IMR-90 (cell line): Measurements from ENCODE around the gene TCP1. TPM values are rescaled to one million over a fixed set of nuclear protein-coding genes. Genes with fewer than 3 reads are reported as not detected.

Experiments
- ATAC-seq: fragments of 200-7000 bp; cut with Tn5 transposase; 2 replicates; pipeline ENCODE4 v1.9.1; 2020; ENCODE audit warnings: low read depth, mild to moderate bottlenecking, moderate library complexity
- BruUV-seq: library from RNA; stranded (reverse); fragments of 400-500 nt; replicated peaks from 2 replicates; lab custom pipeline; 2021; lab: Mats Ljungman, UMichigan
- CTCF ChIA-PET: fragments of 300-600 bp; formaldehyde crosslinking; extraction: SDS; loops from one replicate; lab custom pipeline; 2021; ENCODE audit warnings: antibody characterized with exemption; lab: Yijun Ruan, JAX
- POLR2A ChIA-PET: fragments of 300-600 bp; sonication (Branson Sonifier 250); formaldehyde crosslinking; loops from one replicate; lab custom pipeline; 2022; ENCODE audit warnings: antibody characterized with exemption; ENCODE audit not compliant: unreplicated experiment; lab: Charles Lee
- DNase-seq: peaks from one replicate; pipeline ENCODE4 v3.0.0; 2013
- H2AFZ ChIP-seq: replicated peaks from 2 replicates; pipeline ENCODE3; 2013; ENCODE audit warnings: low read length, mild to moderate bottlenecking; ENCODE audit not compliant: poor library complexity
- H2AK5ac ChIP-seq: 2 replicates; pipeline ENCODE4 v1.6.1; 2013; ENCODE audit warnings: low read depth, low read length, inconsistent platforms
- H2AK9ac ChIP-seq: replicated peaks from 2 replicates; pipeline ENCODE3; 2013; ENCODE audit warnings: mild to moderate bottlenecking, low read depth, low read length, moderate library complexity; ENCODE audit not compliant: poor library complexity
- H2BK120ac ChIP-seq: 2 replicates; pipeline ENCODE4 v1.6.1; 2013; ENCODE audit warnings: low read depth, low read length, inconsistent platforms
- H2BK15ac ChIP-seq: 3 replicates; pipeline ENCODE4 v1.6.1; 2013; ENCODE audit warnings: low read depth, low read length, inconsistent platforms
- H2BK20ac ChIP-seq: 2 replicates; pipeline ENCODE4 v1.6.1; 2013; ENCODE audit warnings: low read depth, mild to moderate bottlenecking, inconsistent platforms, low read length, moderate library complexity
- H2BK5ac ChIP-seq: 2 replicates; pipeline ENCODE4 v1.6.1; 2013; ENCODE audit warnings: mild to moderate bottlenecking, low read depth, low read length, inconsistent platforms; ENCODE audit not compliant: poor library complexity, severe bottlenecking
- H3K14ac ChIP-seq: replicated peaks from 2 replicates; pipeline ENCODE4 v1.6.1; 2013; ENCODE audit warnings: low read depth, low read length, inconsistent platforms
- H3K18ac ChIP-seq: 2 replicates; pipeline ENCODE4 v1.6.1; 2013; ENCODE audit warnings: low read depth, low read length, control low read depth
- H3K23ac ChIP-seq: 2 replicates; pipeline ENCODE4 v1.6.1; 2013; ENCODE audit warnings: low read depth, low read length, inconsistent platforms
- H3K27ac ChIP-seq: 2 replicates; pipeline ENCODE4 v1.5.1; 2013; ENCODE audit warnings: mild to moderate bottlenecking, control low read depth, low read length; ENCODE audit not compliant: insufficient read depth
- H3K27me3 ChIP-seq: 2 replicates; pipeline ENCODE4 v1.6.1; 2013; ENCODE audit warnings: low read length; ENCODE audit not compliant: control insufficient read depth, insufficient read depth
- H3K36me3 ChIP-seq: 2 replicates; pipeline ENCODE4 v1.6.1; 2013; ENCODE audit warnings: low read length, mixed read lengths; ENCODE audit not compliant: control insufficient read depth, insufficient read depth
- H3K4ac ChIP-seq: 2 replicates; pipeline ENCODE4 v1.6.1; 2013; ENCODE audit warnings: low read depth, low read length, inconsistent platforms
- H3K4me1 ChIP-seq: 2 replicates; pipeline ENCODE4 v1.6.1; 2013; ENCODE audit warnings: low read length, mixed read lengths; ENCODE audit not compliant: control insufficient read depth, insufficient read depth
- H3K4me2 ChIP-seq: 2 replicates; pipeline ENCODE4 v1.6.1; 2013; ENCODE audit warnings: low read depth, mild to moderate bottlenecking, control low read depth, low read length, moderate library complexity
- H3K4me3 ChIP-seq: 2 replicates; pipeline ENCODE4 v1.5.1; 2013; ENCODE audit warnings: low read depth, mild to moderate bottlenecking, control low read depth, low read length, moderate library complexity; ENCODE audit not compliant: insufficient read depth
- H3K56ac ChIP-seq: 2 replicates; pipeline ENCODE4 v1.6.1; 2013; ENCODE audit warnings: low read length, inconsistent platforms; ENCODE audit not compliant: insufficient read depth; ENCODE audit errors: extremely low read depth
- H3K79me1 ChIP-seq, 2 experiments: 2 replicates each; pipeline ENCODE4 v1.6.1; 2013; ENCODE audit warnings: low read length in 2 of 2, inconsistent platforms in 1 of 2, low read depth in 1 of 2
- H3K9ac ChIP-seq: 2 replicates; pipeline ENCODE4 v1.6.1; 2013; ENCODE audit warnings: low read depth, low read length, control low read depth
- H3K9me1 ChIP-seq: 2 replicates; pipeline ENCODE4 v1.6.1; 2013; ENCODE audit warnings: low read length, inconsistent platforms; ENCODE audit not compliant: insufficient read depth
- H3K9me3 ChIP-seq: 2 replicates; pipeline ENCODE4 v1.6.1; 2013; ENCODE audit warnings: low read length; ENCODE audit not compliant: control insufficient read depth, insufficient read depth
- H4K20me1 ChIP-seq: 2 replicates; pipeline ENCODE4 v1.6.1; 2013; ENCODE audit warnings: low read length, inconsistent platforms; ENCODE audit not compliant: insufficient read depth
- H4K5ac ChIP-seq: 2 replicates; pipeline ENCODE4 v1.6.1; 2013; ENCODE audit warnings: mild to moderate bottlenecking, low read depth, low read length, control low read depth
- H4K8ac ChIP-seq, 2 experiments: 2 replicates each; pipeline ENCODE4 v1.6.1; 2013; ENCODE audit warnings: low read depth in 2 of 2, low read length in 2 of 2, control low read depth in 1 of 2, inconsistent platforms in 1 of 2
- H4K91ac ChIP-seq: 2 replicates; pipeline ENCODE4 v1.6.1; 2013; ENCODE audit warnings: low read depth, low read length, inconsistent platforms; ENCODE audit not compliant: insufficient read depth
- ELK1 ChIP-seq: fragments of 150-350 bp; IDR thresholded peaks from 2 replicates; pipeline ENCODE4 v1.6.1; 2016; ENCODE audit warnings: low read depth, mild to moderate bottlenecking, low read length, moderate library complexity, borderline replicate concordance
- NFE2L2 ChIP-seq: fragments of 150-350 bp; IDR thresholded peaks from 2 replicates; pipeline ENCODE4 v1.6.1; 2016; ENCODE audit warnings: low read depth, mild to moderate bottlenecking, low read length
- WGBS, 2 experiments: methylation state at CpG; one replicate each; pipeline versions ENCODE4 v1.1.5 to v1.1.7; 2013; ENCODE audit warnings: missing lambda C conversion rate in 2 of 2; ENCODE audit not compliant: insufficient read length in 1 of 2; ENCODE audit errors: extremely low coverage in 2 of 2; 5-methylcytosine and 5-hydroxymethylcytosine counted together
- dilution Hi-C: fragments of 300-500 bp; cut with HindIII; formaldehyde crosslinking; loops from one replicate; pipeline ENCODE4 v1.14.3; 2018; ENCODE audit warnings: low sequenced_read_pairs; ENCODE audit not compliant: unreplicated experiment
- in situ Hi-C: fragments of 300-500 bp; cut with MboI; formaldehyde crosslinking; loops from 3 replicates; pipeline ENCODE4 v1.14.3; 2019; ENCODE audit warnings: low sequenced_read_pairs, inconsistent platforms, mixed read lengths
- intact Hi-C: fragments of 100-400 bp; cut with micrococcal nuclease; formaldehyde crosslinking; loops from 2 replicates; pipeline ENCODE4 v1.10.0; 2022
- polyA plus RNA-seq, 3 experiments: library from polyadenylated mRNA; depleted of rRNA; stranded (reverse); fragments of >200 nt; gene quantifications; 2 replicates each; pipeline ENCODE4 v1.2.3, GENCODE V29; 2012; ENCODE audit warnings: low replicate concordance in 1 of 3
- total RNA-seq: library from RNA; depleted of rRNA; stranded (reverse); fragments of >200 nt; gene quantifications from 2 replicates; pipeline ENCODE4 v1.2.3, GENCODE V29; 2012

TCP1 gene
- total and polyA plus RNA-seq, 2 of the 4 experiments (the other 2 are of a cell fraction) = 119 to 576 TPM

GRCh38 chr6:159742165-159742564 is 47.2 kb downstream of the TCP1 start:
- Histone ChIP-seq H4K91ac (no peak overlapping the region), H3K27me3 (no peaks in the 10 kb centered on the region), H2BK15ac (no peak overlapping the region), H3K4ac (no peak overlapping the region), H4K5ac (no peak overlapping the region), H3K18ac (no peak overlapping the region), H2BK120ac (no peak overlapping the region), H3K36me3 (peaks cover 53% of the 10 kb centered on the region), H2AFZ (no peak overlapping the region), H3K4me3 (no peak overlapping the region), H3K14ac (no peak overlapping the region), H2AK9ac (no peak overlapping the region), H4K20me1 (peaks cover 16% of the 10 kb centered on the region), H2BK20ac (no peak overlapping the region), H3K23ac (no peak overlapping the region), H3K79me1 (peaks cover 24 to 35% of the 10 kb centered on the region in 2 experiments), H3K4me2 (no peak overlapping the region), H3K9me1 (no peaks in the 10 kb centered on the region), H3K27ac (no peak overlapping the region), H3K9me3 (no peaks in the 10 kb centered on the region), H2AK5ac (no peak overlapping the region), H4K8ac (no peak overlapping the region), H2BK5ac (no peak overlapping the region), H3K4me1 (no peaks in the 10 kb centered on the region), H3K9ac (no peak overlapping the region), H3K56ac (no peak overlapping the region)
- no TSS peak for BruUV-seq
- TF ChIP-seq ELK1 (no peak), NFE2L2 (peak; percentile 69)
- dilution Hi-C loops = no loop called here
- ChIA-PET POLR2A (no interaction called here), CTCF (interaction anchor here (0.6 kb wide), 1 partner anchor 555 kb away, joined by 5 read pairs; no protein-coding TSS in a partner anchor)
- ATAC-seq (no peak), DNase-seq (no peak)
- in situ Hi-C loops = no loop called here
- intact Hi-C loops = no loop called here
- WGBS, 2 experiments = no CpG with 5 or more reads among the region's 1 CpG
